BLaER1 treated with 17β-estradiol and CSF1 and Interleukin-3, amounts not matched to agents 10 nM and 100 nM (cell line): Measurements from ENCODE around the gene FAF1.

Source experiments
- H3K27ac ChIP-seq, 11 experiments: shearing (Covaris generic); formaldehyde crosslinking; 2 replicates each; pipeline ENCODE4 v1.8.1; 2022
- H3K27me3 ChIP-seq, 11 experiments: shearing (Covaris generic); formaldehyde crosslinking; 2 replicates each; pipeline ENCODE4 v1.8.1; 2022
- H3K36me3 ChIP-seq, 11 experiments: shearing (Covaris generic); formaldehyde crosslinking; 2 replicates each; pipeline ENCODE4 v1.8.1; 2022
- H3K4me1 ChIP-seq, 10 experiments: shearing (Covaris generic); formaldehyde crosslinking; 2 replicates each; pipeline ENCODE4 v1.8.1; 2022
- H3K4me2 ChIP-seq, 11 experiments: shearing (Covaris generic); formaldehyde crosslinking; 2 replicates each; pipeline ENCODE4 v1.8.1; 2022
- H3K4me3 ChIP-seq, 10 experiments: shearing (Covaris generic); formaldehyde crosslinking; 2 replicates each; pipeline ENCODE4 v1.8.1; 2022
- H3K9ac ChIP-seq, 11 experiments: shearing (Covaris generic); formaldehyde crosslinking; 2 replicates each; pipeline ENCODE4 v1.8.1; 2022
- H3K9me3 ChIP-seq, 11 experiments: shearing (Covaris generic); formaldehyde crosslinking; replicated peaks in 1 of 11; 2 replicates each; pipeline ENCODE4 v1.8.1; 2022
- H4K20me1 ChIP-seq, 11 experiments: shearing (Covaris generic); formaldehyde crosslinking; 2 replicates each; pipeline ENCODE4 v1.8.1; 2022
- Cebpa-rat ChIP-seq, 11 experiments: shearing (Covaris generic); IDR thresholded peaks; 2 replicates each; pipeline ENCODE4 v1.8.1; 2022

The FAF1 gene

DNA sequence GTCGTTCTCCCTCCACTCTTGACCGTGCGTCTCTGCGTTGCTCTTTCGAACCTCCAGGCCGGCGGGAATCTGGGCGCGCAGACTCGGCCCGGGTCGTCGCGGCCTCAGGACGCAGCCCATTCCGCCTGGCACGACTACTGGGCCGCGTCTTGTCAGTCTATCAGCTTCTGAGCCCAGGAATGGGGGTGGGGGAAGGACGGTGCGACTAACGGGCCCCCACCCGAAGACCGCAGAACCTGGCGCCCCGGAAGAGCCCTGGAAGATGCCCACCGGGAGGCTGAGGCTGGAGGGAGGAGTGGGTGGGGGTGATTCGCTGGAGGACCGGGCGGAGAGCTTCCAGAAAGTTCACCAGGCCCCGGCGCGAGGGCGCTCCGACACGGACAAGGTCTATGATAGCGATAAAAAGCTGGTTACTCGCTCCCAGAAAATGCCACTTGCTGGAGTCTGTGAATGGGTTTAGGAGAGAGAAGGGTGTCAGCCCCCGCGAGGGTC is 535.1 kb downstream of the FAF1 start:
- H3K4me3 ChIP-seq, result no peak overlapping the region
- TF ChIP-seq Cebpa-rat (IDR thresholded peaks at IDR 0.05), result no peak
- H3K27me3 ChIP-seq, result peaks cover 100% of the 10 kb centered on the region in 11 experiments
- H4K20me1 ChIP-seq, result peaks cover 0 to 27% (median 0%) of the 10 kb centered on the region in 11 experiments; a peak in 6 of 22 replicates
- H3K27ac ChIP-seq, result no peak overlapping the region
- no peaks in the 10 kb centered on the region; a peak in 1 of 20 replicates for H3K4me1 ChIP-seq
- H3K4me2 ChIP-seq, result peak overlapping the region in 1 of 11 experiments; percentile 37; a peak in 1 of 22 replicates
- H3K9ac ChIP-seq, result no peak overlapping the region
- peaks cover 77 to 88% (median 84%) of the 10 kb centered on the region in 11 experiments for H3K9me3 ChIP-seq
- H3K36me3 ChIP-seq, result no peaks in the 10 kb centered on the region

DNA sequence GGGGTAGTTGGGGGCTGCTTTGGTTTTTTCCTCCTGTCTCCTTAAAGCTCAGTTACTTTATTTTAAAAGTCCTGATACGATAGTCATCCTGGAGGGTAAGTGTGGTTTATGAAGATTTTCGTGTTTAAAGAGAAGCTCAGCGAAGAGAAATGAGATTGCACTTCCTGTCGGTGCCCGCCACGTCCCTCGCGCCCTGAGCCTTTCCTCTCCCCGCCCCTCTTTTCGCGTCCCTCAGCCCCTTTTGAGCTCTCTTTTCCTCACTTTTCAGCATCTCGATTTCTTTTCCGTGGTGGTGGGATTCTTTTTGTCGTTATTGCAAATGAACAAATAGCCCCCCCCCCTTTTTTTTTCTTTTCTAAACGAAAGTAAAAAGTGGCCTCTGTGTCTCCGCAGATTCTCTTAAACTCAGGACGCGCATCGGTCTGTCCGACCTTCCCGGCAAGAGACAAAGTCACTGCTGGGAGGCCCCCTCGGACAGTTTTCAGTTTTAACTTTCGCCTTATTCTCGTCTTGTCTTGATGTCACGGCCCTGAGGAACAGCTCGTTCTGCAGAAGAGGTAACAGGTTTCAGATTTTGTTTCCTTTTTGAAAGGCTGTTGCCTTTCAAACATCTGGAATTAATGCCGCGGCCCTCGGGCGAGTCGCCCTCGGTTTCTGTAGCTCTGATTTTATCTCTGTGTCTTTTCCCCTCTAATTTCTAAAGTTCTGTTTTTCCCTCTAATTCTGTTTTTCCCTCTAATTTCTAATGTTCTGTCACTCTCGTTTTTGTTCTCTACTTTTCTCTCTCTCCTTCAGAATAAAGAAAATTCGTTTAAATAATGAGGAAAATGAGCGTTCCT is 535.8 kb downstream of the FAF1 start:
- no peak overlapping the region for H3K9ac ChIP-seq
- no peaks in the 10 kb centered on the region for H3K36me3 ChIP-seq
- H3K4me1 ChIP-seq, result no peaks in the 10 kb centered on the region; a peak in 1 of 20 replicates
- H3K4me2 ChIP-seq, result peak overlapping the region in 2 of 11 experiments; percentile 1 to 37; a peak in 2 of 22 replicates
- H3K27me3 ChIP-seq, result peaks cover 100% of the 10 kb centered on the region in 11 experiments
- 0 out of 20 replicates have a peak overlapping the region, but pooled peaks of 2 of the 10 experiments have one; percentile 5 for H3K4me3 ChIP-seq
- TF ChIP-seq Cebpa-rat (IDR thresholded peaks at IDR 0.05), result no peak
- peaks cover 0 to 27% (median 0%) of the 10 kb centered on the region in 11 experiments; a peak in 6 of 22 replicates for H4K20me1 ChIP-seq
- H3K27ac ChIP-seq, result no peak overlapping the region
- H3K9me3 ChIP-seq, result peaks cover 84 to 94% (median 91%) of the 10 kb centered on the region in 11 experiments

DNA sequence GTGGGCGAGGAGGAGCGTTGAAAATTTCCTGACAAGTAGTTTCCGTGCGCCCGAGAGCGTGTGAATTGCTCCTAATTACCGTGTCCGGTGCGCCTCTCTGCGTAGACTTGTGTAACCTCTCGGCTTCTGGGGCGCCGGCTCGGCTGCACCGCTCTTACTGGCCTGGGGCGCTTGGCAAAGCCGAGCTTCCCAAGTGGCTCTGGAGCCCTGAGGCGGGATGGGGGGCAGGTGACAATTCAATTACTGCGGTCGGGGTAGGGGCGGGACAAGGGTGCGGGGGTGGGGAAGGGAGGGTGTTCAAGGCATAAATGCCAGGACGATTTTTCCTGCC is 536.4 kb downstream of the FAF1 start:
- no peak overlapping the region for H3K27ac ChIP-seq
- no peak overlapping the region for H3K9ac ChIP-seq
- peaks cover 0 to 27% (median 0%) of the 10 kb centered on the region in 11 experiments; a peak in 6 of 22 replicates for H4K20me1 ChIP-seq
- peaks cover 90 to 100% (median 97%) of the 10 kb centered on the region in 11 experiments for H3K9me3 ChIP-seq
- no peak overlapping the region for H3K4me3 ChIP-seq
- no peaks in the 10 kb centered on the region; a peak in 1 of 22 replicates for H3K36me3 ChIP-seq
- H3K4me2 ChIP-seq, result no peak overlapping the region
- no peaks in the 10 kb centered on the region; a peak in 1 of 20 replicates for H3K4me1 ChIP-seq
- H3K27me3 ChIP-seq, result peaks cover 100% of the 10 kb centered on the region in 11 experiments
- TF ChIP-seq Cebpa-rat (IDR thresholded peaks at IDR 0.05), result no peak

DNA sequence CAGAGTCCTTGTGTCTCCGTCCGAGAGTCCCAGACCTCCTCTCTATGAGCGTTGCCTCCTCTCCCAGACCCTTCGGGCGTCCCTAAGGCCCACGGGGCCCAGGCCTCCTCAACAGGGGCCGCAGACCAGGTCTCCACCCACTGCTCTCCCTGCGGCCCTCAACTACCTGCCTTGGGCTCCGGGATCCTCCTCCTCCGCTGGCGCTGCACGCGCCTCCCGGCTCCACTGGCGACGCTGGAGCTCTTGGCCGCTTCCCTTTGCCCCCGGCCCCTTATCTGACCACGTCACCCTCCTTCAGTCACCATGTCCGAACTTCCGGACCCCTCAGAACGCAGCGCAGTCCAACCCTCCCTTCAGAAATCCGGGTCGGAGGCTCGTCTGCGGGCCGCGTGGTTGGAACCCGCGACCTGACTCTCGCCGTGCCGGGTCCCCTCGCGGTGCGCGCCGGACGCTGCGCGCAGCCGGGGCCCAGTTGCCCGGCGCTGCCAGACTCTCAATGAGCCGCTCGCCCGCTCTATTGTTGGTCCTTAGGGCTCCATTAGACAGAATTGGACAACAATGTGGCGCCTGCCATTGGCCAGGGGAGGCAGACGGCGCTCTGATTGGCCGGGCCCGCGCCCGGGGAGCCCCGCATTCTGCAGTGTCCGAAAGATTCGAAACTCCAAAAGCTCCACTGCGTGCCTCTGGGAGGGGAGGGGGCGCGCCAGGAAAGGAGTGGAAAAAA is 537.0 kb downstream of the FAF1 start, which contains the start of gene DMRTA2:
Gene DMRTA2 (minus strand): TSS at position 498 of the 724 bp plus-strand sequence. CDS start 1,907 bp downstream, outside the sequence.
- Histone ChIP-seq H3K27me3 (peaks cover 100% of the 10 kb centered on the region in 11 experiments), H3K36me3 (no peaks in the 10 kb centered on the region; a peak in 1 of 22 replicates), H3K4me1 (no peaks in the 10 kb centered on the region; a peak in 1 of 20 replicates), H3K9me3 (peaks cover 90 to 100% (median 98%) of the 10 kb centered on the region in 11 experiments), H3K4me2 (peak within 1 kb of the TSS in 2 of 11 experiments; percentile 1 to 37; a peak in 2 of 22 replicates), H3K9ac (no peak within 1 kb of the TSS), H3K27ac (no peak within 1 kb of the TSS), H3K4me3 (0 out of 20 replicates have a peak within 1 kb of the TSS, but pooled peaks of 2 of the 10 experiments have one; percentile 5), H4K20me1 (peaks cover 0 to 26% (median 0%) of the 10 kb centered on the region in 11 experiments; a peak in 6 of 22 replicates)
- TF ChIP-seq Cebpa-rat (IDR thresholded peaks at IDR 0.05), result no peak

DNA sequence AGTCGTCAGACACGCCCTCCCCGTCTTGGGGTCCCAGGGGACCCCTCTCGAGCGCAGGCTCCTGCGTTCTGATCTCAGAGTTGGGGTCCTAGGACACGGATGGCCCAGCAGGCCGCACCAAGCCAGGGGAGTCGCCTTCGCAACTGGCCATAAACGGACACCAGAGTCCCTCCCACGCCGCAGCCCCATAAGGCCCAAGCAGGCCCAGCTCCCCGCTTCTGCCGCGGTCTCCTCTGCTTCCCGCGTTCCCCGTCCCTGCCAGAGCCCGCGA is 537.5 kb downstream of the FAF1 start:
- Histone ChIP-seq H3K4me1 (no peaks in the 10 kb centered on the region; a peak in 1 of 20 replicates), H3K4me3 (no peak overlapping the region), H3K9ac (no peak overlapping the region), H3K27ac (no peak overlapping the region), H3K36me3 (no peaks in the 10 kb centered on the region; a peak in 1 of 22 replicates), H4K20me1 (peaks cover 0 to 21% (median 0%) of the 10 kb centered on the region in 11 experiments; a peak in 6 of 22 replicates), H3K9me3 (peaks cover 90 to 100% (median 98%) of the 10 kb centered on the region in 11 experiments), H3K27me3 (peaks cover 100% of the 10 kb centered on the region in 11 experiments), H3K4me2 (no peak overlapping the region)
- no peak for TF ChIP-seq Cebpa-rat (IDR thresholded peaks at IDR 0.05)

DNA sequence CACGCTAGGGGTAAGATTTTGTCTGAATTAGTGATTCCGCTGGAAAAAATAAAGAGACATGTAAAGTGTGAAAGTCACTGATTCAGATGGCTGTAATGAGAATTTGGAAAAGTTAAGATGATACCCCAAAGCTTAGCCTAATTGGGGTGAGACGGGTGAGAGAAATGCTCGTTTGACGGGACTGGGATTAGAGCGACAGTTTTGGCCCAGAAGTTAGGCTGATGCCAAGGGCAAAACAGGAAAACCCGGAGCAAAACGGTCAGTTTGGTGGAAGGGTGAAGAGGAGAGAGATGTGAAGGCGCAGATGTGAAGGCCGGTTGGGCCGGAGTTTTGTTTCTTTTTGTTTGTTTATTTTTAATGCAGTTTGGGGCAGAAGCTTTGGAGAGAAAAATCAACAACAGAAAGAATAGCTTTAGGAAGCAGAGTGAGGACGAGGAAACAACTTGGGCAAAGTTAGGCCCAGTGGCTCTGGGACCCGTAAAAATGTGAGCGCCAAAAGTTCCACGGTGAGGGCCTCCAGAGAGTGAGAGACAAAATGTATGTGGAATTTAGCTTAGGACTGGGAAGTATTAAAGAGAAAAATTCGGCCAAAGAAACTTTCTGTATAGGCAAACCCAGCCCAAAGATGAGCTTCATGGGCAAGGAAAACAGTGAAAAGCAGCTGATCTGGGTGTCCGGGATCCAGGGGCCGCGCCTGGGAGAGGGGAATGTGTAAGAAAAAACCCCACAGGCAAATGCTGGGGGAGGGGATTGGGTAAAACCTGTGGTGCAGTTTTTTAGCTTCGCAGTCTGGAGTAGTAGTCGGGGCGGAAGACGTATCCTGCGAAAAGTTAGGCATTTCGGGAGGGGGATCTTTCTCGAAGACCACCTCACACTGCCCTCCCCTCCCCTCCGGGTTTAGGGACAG is 538.0 kb downstream of the FAF1 start:
- peaks cover 100% of the 10 kb centered on the region in 11 experiments for H3K27me3 ChIP-seq
- peaks cover 90 to 100% (median 98%) of the 10 kb centered on the region in 11 experiments for H3K9me3 ChIP-seq
- H4K20me1 ChIP-seq, result peaks cover 0 to 15% (median 0%) of the 10 kb centered on the region in 11 experiments; a peak in 4 of 22 replicates
- TF ChIP-seq Cebpa-rat (IDR thresholded peaks at IDR 0.05), result no peak
- H3K4me2 ChIP-seq, result no peak overlapping the region
- H3K4me3 ChIP-seq, result no peak overlapping the region
- peaks cover 0 to 1% (median 0%) of the 10 kb centered on the region in 11 experiments; a peak in 2 of 22 replicates for H3K36me3 ChIP-seq
- no peaks in the 10 kb centered on the region; a peak in 1 of 20 replicates for H3K4me1 ChIP-seq
- no peak overlapping the region for H3K27ac ChIP-seq
- no peak overlapping the region for H3K9ac ChIP-seq

DNA sequence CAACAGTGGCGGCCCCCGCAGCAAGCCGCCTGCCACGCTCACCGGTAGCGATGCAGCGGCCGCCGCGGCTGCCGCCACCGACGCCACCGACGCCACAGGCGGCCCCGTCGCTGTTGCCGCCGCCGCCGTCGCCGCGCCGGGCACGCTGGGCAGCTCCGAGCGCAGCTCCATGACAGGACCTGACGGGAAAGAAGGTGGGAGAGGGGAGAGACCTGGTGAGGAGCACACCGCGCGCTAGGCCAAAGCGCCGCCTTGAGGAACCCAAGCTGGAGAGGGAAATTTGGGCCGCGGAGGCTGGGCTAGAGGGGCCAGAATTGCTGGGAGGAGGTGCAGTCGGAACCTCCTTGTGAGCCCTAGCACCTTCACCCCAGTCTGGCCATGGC is 538.7 kb downstream of the FAF1 start:
- peaks cover 0 to 15% (median 0%) of the 10 kb centered on the region in 11 experiments; a peak in 4 of 22 replicates for H4K20me1 ChIP-seq
- H3K4me1 ChIP-seq, result no peaks in the 10 kb centered on the region; a peak in 1 of 20 replicates
- H3K4me3 ChIP-seq, result no peak overlapping the region
- H3K27me3 ChIP-seq, result peaks cover 100% of the 10 kb centered on the region in 11 experiments
- TF ChIP-seq Cebpa-rat (IDR thresholded peaks at IDR 0.05), result no peak
- H3K9me3 ChIP-seq, result peaks cover 91 to 100% (median 98%) of the 10 kb centered on the region in 11 experiments
- no peak overlapping the region for H3K4me2 ChIP-seq
- H3K36me3 ChIP-seq, result peaks cover 0 to 5% (median 0%) of the 10 kb centered on the region in 11 experiments; a peak in 2 of 22 replicates
- H3K9ac ChIP-seq, result no peak overlapping the region
- no peak overlapping the region for H3K27ac ChIP-seq
